Memory B cell (primary cell): ENCODE data around the gene SCD5.

Experiments
- ATAC-seq: fragments of 150-1000 bp; cut with Tn5 transposase; 2 replicates; pipeline ENCODE4 v1.10.0; 2021; ENCODE audit warnings: low read depth, mild to moderate bottlenecking, moderate library complexity
- DNase-seq, 2 donors: peaks; one replicate each; pipeline ENCODE4 v3.0.0; 2022; ENCODE audit warnings: low spot score in 2 of 2
- H3K27ac Mint-ChIP-seq: one replicate; pipeline ENCODE4 v1.8.0; 2022; ENCODE audit warnings: mild to moderate bottlenecking, moderate library complexity, mixed read lengths
- H3K27me3 Mint-ChIP-seq: one replicate; pipeline ENCODE4 v1.8.0; 2022; ENCODE audit warnings: mixed read lengths
- H3K36me3 Mint-ChIP-seq: one replicate; pipeline ENCODE4 v1.8.0; 2022; ENCODE audit warnings: mild to moderate bottlenecking, mixed read lengths
- H3K4me1 Mint-ChIP-seq: one replicate; pipeline ENCODE4 v1.8.0; 2022; ENCODE audit warnings: mixed read lengths
- H3K4me3 Mint-ChIP-seq: one replicate; pipeline ENCODE4 v1.8.0; 2022; ENCODE audit warnings: mild to moderate bottlenecking, moderate library complexity, mixed read lengths
- H3K9me3 Mint-ChIP-seq: one replicate; pipeline ENCODE4 v1.8.0; 2022; ENCODE audit warnings: mixed read lengths

SCD5 gene

GRCh38 chr4:82765134-82765533 lies 33.5 kb downstream of the SCD5 start:
- ATAC-seq, result no peak

GRCh38 chr4:82761229-82761628 lies 37.4 kb downstream of the SCD5 start:
- Mint-ChIP-seq H3K36me3 (no peaks in the 10 kb centered on the region), H3K27me3 (peaks cover 16% of the 10 kb centered on the region), H3K4me1 (no peaks in the 10 kb centered on the region), H3K9me3 (peaks cover 7% of the 10 kb centered on the region), H3K4me3 (no peak overlapping the region), H3K27ac (no peak overlapping the region)
- no peak for ATAC-seq
- DNase-seq, result no peak

More at GRCh38 chr4:82765134-82765533, 33.5 kb downstream of the SCD5 start:
- no peak for DNase-seq
- Mint-ChIP-seq H3K9me3 (peaks cover 12% of the 10 kb centered on the region), H3K36me3 (peaks cover 4% of the 10 kb centered on the region), H3K27me3 (peaks cover 12% of the 10 kb centered on the region), H3K4me3 (no peak overlapping the region), H3K27ac (no peak overlapping the region), H3K4me1 (no peaks in the 10 kb centered on the region)

- ATAC-seq (no peak), DNase-seq (no peak)
- Mint-ChIP-seq H3K27me3 (peaks cover 18% of the 10 kb centered on the region), H3K4me3 (no peak overlapping the region), H3K9me3 (no peaks in the 10 kb centered on the region), H3K36me3 (no peaks in the 10 kb centered on the region), H3K4me1 (no peaks in the 10 kb centered on the region), H3K27ac (no peak overlapping the region)
Measured at GRCh38 chr4:82758701-82759685, 39.6 kb downstream of the SCD5 start.

GRCh38 chr4:82756061-82756460 lies 42.5 kb downstream of the SCD5 start:
- no peaks in the 10 kb centered on the region for H3K4me1 Mint-ChIP-seq
- no peak overlapping the region for H3K4me3 Mint-ChIP-seq
- DNase-seq (no peak), ATAC-seq (no peak)
- H3K27ac Mint-ChIP-seq, result no peak overlapping the region
- H3K36me3 Mint-ChIP-seq, result no peaks in the 10 kb centered on the region
- H3K27me3 Mint-ChIP-seq, result peaks cover 15% of the 10 kb centered on the region
- H3K9me3 Mint-ChIP-seq, result no peaks in the 10 kb centered on the region

DNA sequence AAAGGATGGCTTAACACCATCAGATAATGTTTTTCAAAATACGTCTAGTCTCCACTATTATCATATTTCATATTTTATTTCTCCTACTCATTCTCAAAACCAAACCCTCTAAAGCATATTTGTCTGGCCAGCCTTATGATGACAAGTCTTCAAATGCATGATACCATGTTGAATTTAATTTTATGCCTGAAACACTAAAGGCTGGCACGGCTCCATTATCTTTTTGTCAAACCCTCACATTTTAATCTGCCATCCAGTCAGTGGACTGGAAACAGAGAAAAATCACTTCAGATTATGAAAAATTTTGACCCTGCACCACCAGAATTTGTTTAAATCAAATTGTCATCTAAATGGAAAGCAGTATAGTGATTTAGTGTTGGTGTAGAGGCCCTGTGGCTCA lies 42.9 kb downstream of the SCD5 start:
- no peaks in the 10 kb centered on the region for H3K36me3 Mint-ChIP-seq
- H3K4me1 Mint-ChIP-seq, result no peaks in the 10 kb centered on the region
- no peak overlapping the region for H3K27ac Mint-ChIP-seq
- H3K27me3 Mint-ChIP-seq, result peaks cover 15% of the 10 kb centered on the region
- H3K4me3 Mint-ChIP-seq, result no peak overlapping the region
- no peak for DNase-seq
- no peak for ATAC-seq
- H3K9me3 Mint-ChIP-seq, result no peaks in the 10 kb centered on the region

- no peak for ATAC-seq
- H3K9me3 Mint-ChIP-seq, result no peaks in the 10 kb centered on the region
- no peak for DNase-seq
- H3K27me3 Mint-ChIP-seq, result peaks cover 8% of the 10 kb centered on the region
- no peaks in the 10 kb centered on the region for H3K4me1 Mint-ChIP-seq
- H3K27ac Mint-ChIP-seq, result no peak overlapping the region
- no peaks in the 10 kb centered on the region for H3K36me3 Mint-ChIP-seq
- H3K4me3 Mint-ChIP-seq, result no peak overlapping the region
Measured at GRCh38 chr4:82754513-82755165, 44.0 kb downstream of the SCD5 start.

DNA sequence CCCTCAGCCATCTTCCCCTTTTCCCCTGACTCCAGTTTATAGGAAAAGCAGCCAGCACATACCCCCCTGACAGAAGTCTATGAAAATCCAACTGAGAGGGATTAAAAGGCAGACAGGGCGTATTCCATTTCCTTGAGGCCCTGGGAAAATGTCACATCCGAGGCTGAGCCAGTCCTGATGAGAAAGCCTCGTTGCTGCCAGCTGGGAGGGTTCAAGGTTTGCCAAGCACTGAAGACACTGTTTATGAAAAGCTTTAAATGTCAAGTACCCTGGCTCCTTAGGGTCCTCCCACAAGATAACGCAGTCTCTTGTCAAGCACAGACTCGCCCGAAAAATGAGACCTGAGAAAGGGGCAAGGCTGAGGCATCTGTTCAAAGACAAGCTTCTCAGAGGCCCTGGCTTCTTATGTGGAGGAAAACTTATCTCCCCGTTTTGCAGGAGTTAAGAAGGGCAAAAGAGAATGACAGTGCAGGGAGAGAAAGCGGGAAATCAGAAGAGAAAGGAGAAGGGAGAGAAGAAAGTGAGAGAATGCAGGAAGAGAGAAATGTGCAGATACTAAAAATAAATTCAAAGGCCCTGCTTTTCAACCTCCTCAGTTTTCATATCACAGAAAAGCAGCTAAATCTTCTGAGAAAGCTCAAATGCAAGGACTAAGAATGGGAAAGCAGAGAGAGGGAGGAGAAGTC lies 44.7 kb downstream of the SCD5 start:
- DNase-seq (no peak), ATAC-seq (no peak)
- Mint-ChIP-seq H3K36me3 (no peaks in the 10 kb centered on the region), H3K27me3 (peaks cover 8% of the 10 kb centered on the region), H3K4me3 (no peak overlapping the region), H3K9me3 (no peaks in the 10 kb centered on the region), H3K27ac (no peak overlapping the region), H3K4me1 (no peaks in the 10 kb centered on the region)

- no peaks in the 10 kb centered on the region for H3K9me3 Mint-ChIP-seq
- ATAC-seq, result no peak
- no peak overlapping the region for H3K27ac Mint-ChIP-seq
Measured at GRCh38 chr4:82753238-82753637, 45.4 kb downstream of the SCD5 start.

DNA sequence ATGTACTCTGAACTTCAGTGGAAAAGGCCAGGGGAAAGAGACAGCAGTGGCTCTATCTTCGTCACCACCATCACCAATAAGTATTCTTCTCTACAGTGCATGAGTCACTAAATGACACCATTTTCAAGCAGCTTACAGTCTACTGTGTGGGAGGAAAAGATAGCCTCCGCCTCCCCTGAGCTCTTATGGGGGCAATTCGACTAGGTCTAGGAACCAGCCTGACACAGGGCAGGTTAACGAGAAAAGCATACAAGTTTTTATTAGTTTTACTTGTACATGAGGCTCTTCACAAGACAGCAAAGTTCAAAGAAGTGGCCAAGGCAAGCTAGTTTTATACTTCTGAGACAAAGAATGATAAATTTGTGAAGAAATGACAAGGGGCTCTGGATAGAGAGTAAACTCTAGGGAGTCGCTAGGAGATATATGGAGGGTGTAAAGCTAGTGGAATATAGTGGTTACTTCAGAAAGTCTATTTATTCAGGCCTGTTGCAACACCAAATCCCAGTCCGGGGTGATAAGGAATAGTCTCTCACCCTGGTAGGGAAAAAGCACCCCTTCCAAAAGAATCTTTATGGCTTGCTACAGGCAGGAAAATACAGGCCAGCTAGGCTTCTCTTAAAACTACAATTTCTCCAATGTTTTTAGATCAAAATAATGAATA lies 49.7 kb downstream of the SCD5 start:
- Mint-ChIP-seq H3K4me1 (no peaks in the 10 kb centered on the region), H3K4me3 (no peak overlapping the region), H3K9me3 (no peaks in the 10 kb centered on the region), H3K36me3 (no peaks in the 10 kb centered on the region), H3K27ac (no peak overlapping the region), H3K27me3 (peaks cover 14% of the 10 kb centered on the region)
- ATAC-seq (no peak), DNase-seq (no peak)

More at GRCh38 chr4:82753238-82753637, 45.4 kb downstream of the SCD5 start:
- H3K36me3 Mint-ChIP-seq, result no peaks in the 10 kb centered on the region
- H3K27me3 Mint-ChIP-seq, result peaks cover 8% of the 10 kb centered on the region
- H3K4me3 Mint-ChIP-seq, result no peak overlapping the region
- no peak for DNase-seq
- H3K4me1 Mint-ChIP-seq, result no peaks in the 10 kb centered on the region

- Mint-ChIP-seq H3K4me1 (no peaks in the 10 kb centered on the region), H3K9me3 (no peaks in the 10 kb centered on the region), H3K27ac (no peak overlapping the region), H3K27me3 (peaks cover 14% of the 10 kb centered on the region), H3K4me3 (no peak overlapping the region), H3K36me3 (no peaks in the 10 kb centered on the region)
- ATAC-seq (no peak), DNase-seq (no peak)
Measured at GRCh38 chr4:82747686-82748575, 50.7 kb downstream of the SCD5 start.

- Mint-ChIP-seq H3K27me3 (peaks cover 17% of the 10 kb centered on the region), H3K27ac (no peak overlapping the region), H3K4me1 (no peaks in the 10 kb centered on the region), H3K36me3 (no peaks in the 10 kb centered on the region), H3K9me3 (no peaks in the 10 kb centered on the region), H3K4me3 (no peak overlapping the region)
- no peak for DNase-seq
- no peak for ATAC-seq
Measured at GRCh38 chr4:82746705-82747574, 51.7 kb downstream of the SCD5 start.

DNA sequence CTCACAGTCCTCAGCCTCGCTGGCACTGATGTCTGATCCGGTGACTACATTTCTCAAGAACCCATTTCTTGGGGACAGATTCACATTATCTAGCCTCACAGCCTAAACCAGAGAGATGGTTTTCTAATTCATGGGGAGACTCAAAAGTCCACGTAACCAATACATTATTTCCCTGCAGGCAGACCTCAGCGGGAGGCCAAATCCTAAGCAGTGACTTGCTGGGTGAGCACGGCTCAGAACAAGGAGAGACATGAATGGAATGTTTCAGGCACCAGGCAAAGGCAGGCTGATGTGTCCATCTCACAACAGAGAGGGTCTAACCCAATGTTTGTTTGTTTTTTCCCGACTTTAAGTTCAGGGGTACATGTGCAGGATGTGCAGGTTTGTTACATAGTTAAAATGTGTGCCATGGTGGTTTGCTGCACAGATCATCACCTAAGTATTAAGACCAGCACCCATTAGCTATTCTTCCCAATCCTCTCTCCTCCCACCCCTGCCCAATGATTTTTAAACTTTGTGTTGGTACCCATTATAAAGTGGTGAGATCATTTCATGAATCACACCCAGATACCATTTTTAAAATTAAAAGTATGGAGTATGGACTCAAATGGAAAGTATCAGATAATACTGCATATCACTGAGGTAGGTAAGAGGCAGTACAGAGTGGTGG lies 53.3 kb downstream of the SCD5 start:
- no peak overlapping the region for H3K27ac Mint-ChIP-seq
- DNase-seq, result no peak
- ATAC-seq, result no peak
- no peaks in the 10 kb centered on the region for H3K9me3 Mint-ChIP-seq
- H3K36me3 Mint-ChIP-seq, result no peaks in the 10 kb centered on the region
- peaks cover 17% of the 10 kb centered on the region for H3K27me3 Mint-ChIP-seq
- H3K4me1 Mint-ChIP-seq, result no peaks in the 10 kb centered on the region
- H3K4me3 Mint-ChIP-seq, result no peak overlapping the region
